Mammary epithelial cell (primary cell): ENCODE results near the gene POU6F2.

ENCODE experiments used
- EZH2 ChIP-seq: IDR thresholded peaks from 2 replicates; pipeline ENCODE4 v1.6.1; 2012; ENCODE audit warnings: low read length, inconsistent platforms, borderline replicate concordance
- TF ChIP-seq, protein P1 (sequence below), 2 donors: IDR thresholded peaks in 1 of 2; conservative IDR thresholded peaks in 1 of 2; 2 replicates each; pipeline ENCODE4 v1.5.1; 2011 to 2012; ENCODE audit warnings: inconsistent platforms in 2 of 2, low read length in 2 of 2, mild to moderate bottlenecking in 2 of 2, control low read depth in 1 of 2, low read depth in 1 of 2; ENCODE audit not compliant: insufficient read depth in 1 of 2; ENCODE audit errors: extremely low read depth in 1 of 2

- TF ChIP-seq, protein P1, sequence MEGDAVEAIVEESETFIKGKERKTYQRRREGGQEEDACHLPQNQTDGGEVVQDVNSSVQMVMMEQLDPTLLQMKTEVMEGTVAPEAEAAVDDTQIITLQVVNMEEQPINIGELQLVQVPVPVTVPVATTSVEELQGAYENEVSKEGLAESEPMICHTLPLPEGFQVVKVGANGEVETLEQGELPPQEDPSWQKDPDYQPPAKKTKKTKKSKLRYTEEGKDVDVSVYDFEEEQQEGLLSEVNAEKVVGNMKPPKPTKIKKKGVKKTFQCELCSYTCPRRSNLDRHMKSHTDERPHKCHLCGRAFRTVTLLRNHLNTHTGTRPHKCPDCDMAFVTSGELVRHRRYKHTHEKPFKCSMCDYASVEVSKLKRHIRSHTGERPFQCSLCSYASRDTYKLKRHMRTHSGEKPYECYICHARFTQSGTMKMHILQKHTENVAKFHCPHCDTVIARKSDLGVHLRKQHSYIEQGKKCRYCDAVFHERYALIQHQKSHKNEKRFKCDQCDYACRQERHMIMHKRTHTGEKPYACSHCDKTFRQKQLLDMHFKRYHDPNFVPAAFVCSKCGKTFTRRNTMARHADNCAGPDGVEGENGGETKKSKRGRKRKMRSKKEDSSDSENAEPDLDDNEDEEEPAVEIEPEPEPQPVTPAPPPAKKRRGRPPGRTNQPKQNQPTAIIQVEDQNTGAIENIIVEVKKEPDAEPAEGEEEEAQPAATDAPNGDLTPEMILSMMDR (conservative IDR thresholded peaks at IDR 0.05 in 1 of 2, IDR thresholded peaks at IDR 0.05 in 1 of 2; ENCODE audit: extremely low read depth in 1 of 2, insufficient read depth in 1 of 2, low read depth in 1 of 2, low read length in 2 of 2), result no peak
- no peak for TF ChIP-seq EZH2
Observed at GRCh38 chr7:39001595-39001994, 23.9 kb downstream of the POU6F2 start.
